Fibroblast of villous mesenchyme (primary cell): Measurements from ENCODE around the gene TBC1D22A. TPM values are rescaled to one million over a fixed set of nuclear protein-coding genes. Genes with fewer than 3 reads are reported as not detected.
"Not testable (repeated sequence)": the region's sequence is repeated elsewhere in the genome, so short reads cannot be mapped to it uniquely, and the experiment has no call there.

Source experiments
- DNase-seq: peaks from one replicate; pipeline ENCODE4 v3.0.0-alpha.2; 2010; ENCODE audit warnings: low read depth
- H3K4me3 ChIP-seq: 2 replicates; pipeline ENCODE4 v1.5.1; 2011; ENCODE audit warnings: low read depth, mild to moderate bottlenecking, low read length
- CTCF ChIP-seq: IDR thresholded peaks from 2 replicates; pipeline ENCODE4 v1.5.1; 2012; ENCODE audit warnings: low read depth, mild to moderate bottlenecking, low read length; ENCODE audit not compliant: insufficient read depth
- total RNA-seq: library from RNA; depleted of rRNA; stranded (reverse); fragments of >200 nt; gene quantifications from 2 replicates; pipeline ENCODE4 v1.2.3, GENCODE V29; 2012

The TBC1D22A gene
- total RNA-seq, 1 donor = 12.5 TPM

- H3K4me3 ChIP-seq = no peak overlapping the region
- no peak for DNase-seq
- no peak for TF ChIP-seq CTCF
Measured at GRCh38 chr22:47048123-47049077, 285.9 kb downstream of the TBC1D22A start.

- no peak overlapping the region for H3K4me3 ChIP-seq
- no peak for TF ChIP-seq CTCF
- no peak for DNase-seq
Measured at GRCh38 chr22:47049078-47049624, 286.7 kb downstream of the TBC1D22A start.

DNA sequence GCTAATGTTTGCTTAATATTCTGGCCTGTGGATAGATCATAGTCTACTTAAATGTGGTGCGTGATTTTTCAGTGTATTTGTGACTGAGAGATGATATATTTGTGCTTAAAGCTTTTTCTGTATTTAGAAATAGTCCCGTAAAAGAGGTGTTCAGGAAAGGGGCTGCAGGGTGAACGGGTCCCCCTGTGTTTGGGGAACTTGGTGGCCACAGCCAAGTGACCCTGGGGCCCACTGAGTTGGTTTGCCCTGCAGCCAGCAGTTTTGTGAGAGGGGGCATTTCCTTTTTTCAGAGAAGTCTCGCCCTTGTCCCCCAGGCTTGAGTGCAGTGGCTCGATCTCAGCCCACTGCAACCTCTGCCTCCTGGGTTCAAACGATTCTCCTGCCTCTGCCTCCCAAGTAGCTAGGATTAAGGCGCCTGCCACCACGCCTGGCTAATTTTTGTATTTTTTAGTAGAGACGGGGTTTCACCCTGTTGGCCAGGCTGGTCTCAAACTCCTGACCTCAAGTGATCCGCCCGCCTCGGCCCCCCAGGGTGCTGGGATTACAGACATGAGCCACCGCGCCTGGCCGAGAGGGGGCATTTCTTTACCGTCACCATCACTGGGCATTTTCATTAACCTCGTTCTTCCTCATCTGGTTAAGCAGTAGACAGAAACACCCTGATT, 287.4 kb downstream of the TBC1D22A start:
- H3K4me3 ChIP-seq, DNase-seq: not testable (repeated sequence)

GRCh38 chr22:47050401-47051051, 288.1 kb downstream of the TBC1D22A start:
- no peak for DNase-seq
- H3K4me3 ChIP-seq = no peak overlapping the region
- TF ChIP-seq CTCF = no peak

- no peak for DNase-seq
- no peak for TF ChIP-seq CTCF
- H3K4me3 ChIP-seq = no peak overlapping the region
Measured at GRCh38 chr22:47051441-47052071, 289.1 kb downstream of the TBC1D22A start.

GRCh38 chr22:47052236-47053012, 290.0 kb downstream of the TBC1D22A start:
- TF ChIP-seq CTCF = no peak
- DNase-seq = no peak

More at GRCh38 chr22:47052236-47053012, 290.0 kb downstream of the TBC1D22A start:
- H3K4me3 ChIP-seq = no peak overlapping the region
